NCI-H82 (cell line): ENCODE measurements around the gene GNA15.
"Not testable (repeated sequence)": the region's sequence is repeated elsewhere in the genome, so short reads cannot be mapped to it uniquely, and the experiment has no call there.

Source experiments
- DNase-seq: peaks from one replicate; lab custom pipeline; 2025; lab: John Stamatoyannopoulos, UW

The GNA15 gene, protein sequence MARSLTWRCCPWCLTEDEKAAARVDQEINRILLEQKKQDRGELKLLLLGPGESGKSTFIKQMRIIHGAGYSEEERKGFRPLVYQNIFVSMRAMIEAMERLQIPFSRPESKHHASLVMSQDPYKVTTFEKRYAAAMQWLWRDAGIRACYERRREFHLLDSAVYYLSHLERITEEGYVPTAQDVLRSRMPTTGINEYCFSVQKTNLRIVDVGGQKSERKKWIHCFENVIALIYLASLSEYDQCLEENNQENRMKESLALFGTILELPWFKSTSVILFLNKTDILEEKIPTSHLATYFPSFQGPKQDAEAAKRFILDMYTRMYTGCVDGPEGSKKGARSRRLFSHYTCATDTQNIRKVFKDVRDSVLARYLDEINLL

GRCh38 chr19:3135961-3136683, at the start of gene GNA15:
Gene GNA15 (plus strand): TSS chr19:3136033. CDS start chr19:3136451, 418 bp downstream.
- no peak for DNase-seq

DNA sequence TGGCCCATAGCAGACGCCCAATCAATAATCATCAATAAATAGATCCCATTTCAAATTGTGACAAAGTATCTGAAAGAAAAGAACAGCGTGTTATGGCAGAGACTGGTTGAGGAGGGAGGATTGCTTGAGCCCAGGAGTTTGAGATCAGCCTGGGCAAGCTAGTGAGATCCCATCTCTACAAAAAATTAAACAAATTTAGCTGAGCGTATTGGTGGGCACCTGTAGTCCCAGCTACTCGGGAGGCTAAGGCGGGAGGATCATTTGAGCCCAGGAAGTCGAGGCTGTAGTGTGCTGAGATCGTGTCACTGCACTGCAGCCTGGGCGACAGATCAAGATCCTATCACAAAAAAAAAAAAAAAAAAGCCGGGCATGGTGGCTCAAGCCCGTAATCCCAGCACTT, 48.1 kb upstream of the GNA15 start:
- no peak for DNase-seq

GRCh38 chr19:3089299-3089855, 46.5 kb upstream of the GNA15 start:
- DNase-seq, result not testable (repeated sequence)

- DNase-seq, result peak; percentile 28
Observed at GRCh38 chr19:3094601-3095440, 41.0 kb upstream of the GNA15 start.

DNA sequence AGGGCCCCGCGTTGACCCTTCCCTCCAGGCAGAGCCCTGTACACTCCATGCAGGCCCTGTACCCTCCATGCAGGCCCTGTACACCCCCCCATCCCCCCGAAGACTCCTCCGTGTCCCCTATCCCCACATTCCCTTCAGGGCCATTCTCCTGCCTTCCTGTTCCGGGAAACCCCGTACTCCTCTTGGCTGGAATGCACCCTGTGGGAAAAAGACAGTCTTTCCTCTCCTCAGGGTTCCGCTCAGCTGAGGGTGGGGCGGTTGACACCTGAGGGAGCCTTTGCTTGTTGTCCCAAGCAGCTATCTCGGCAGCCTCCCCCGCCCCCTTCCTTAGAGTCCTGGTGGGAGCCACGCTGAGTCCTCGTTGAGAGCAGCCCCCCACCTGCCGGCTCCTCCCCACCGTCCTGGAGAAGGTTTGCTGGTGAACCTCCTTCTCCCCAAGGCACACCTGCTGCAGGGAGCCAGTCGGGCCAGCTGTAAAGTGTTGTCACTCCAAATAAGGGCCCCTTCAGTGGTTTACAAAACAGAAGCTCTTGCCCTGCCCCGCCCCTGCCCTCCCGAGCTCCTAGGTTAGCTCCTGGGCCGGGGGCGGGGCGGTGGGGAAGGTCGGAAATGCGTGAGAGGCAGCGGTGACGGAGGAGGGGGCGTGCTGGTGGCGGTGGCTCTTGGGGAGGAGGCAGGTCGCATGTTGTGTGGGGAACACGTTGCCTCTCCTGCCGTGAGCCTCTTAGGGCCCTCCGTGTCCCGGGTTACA, 40.2 kb upstream of the GNA15 start:
- DNase-seq, result peak; percentile 33

GRCh38 chr19:3096267-3096901, 39.4 kb upstream of the GNA15 start:
- no peak for DNase-seq

GRCh38 chr19:3096902-3097326, 38.9 kb upstream of the GNA15 start:
- no peak for DNase-seq

DNA sequence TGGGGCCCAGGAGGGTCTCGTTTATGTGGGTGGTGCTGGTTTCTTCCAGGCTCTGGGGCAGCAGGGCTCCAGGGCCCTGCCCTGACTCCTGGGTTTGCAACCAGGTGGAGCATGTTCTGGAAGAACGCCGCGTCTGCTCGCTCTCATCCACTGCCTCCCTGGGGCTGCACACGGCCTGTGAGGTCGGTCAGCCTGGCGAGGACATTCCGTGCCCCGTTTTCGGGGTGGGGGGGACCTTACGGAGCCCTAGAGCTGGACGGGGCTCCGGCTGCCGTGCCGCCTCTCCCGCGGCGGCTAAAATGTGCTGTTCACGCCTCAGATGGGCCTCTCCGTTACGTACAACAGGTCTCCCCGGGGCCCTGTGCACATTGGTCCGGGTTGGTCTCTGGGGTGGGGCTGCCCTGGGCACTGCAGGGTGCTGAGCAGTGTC, 38.4 kb upstream of the GNA15 start:
- DNase-seq, result no peak

DNA sequence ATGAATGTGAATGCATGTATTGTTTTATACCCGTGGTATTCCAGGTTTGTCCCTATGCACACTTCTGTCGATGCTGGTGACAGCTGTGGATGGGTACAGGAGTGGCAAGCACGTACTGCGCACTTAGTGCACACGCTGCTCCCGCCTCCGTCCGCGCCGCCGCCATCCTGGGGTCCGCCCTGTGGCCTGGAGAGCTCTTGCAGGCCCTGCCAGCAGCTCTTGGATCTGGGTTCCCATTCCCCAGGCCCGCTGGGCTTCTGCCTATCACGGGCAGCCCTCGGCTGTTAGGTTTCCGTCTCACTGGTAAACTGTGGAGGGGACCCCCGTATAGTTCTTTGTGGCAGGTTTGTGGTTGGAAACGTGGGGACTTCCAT, 37.7 kb upstream of the GNA15 start:
- DNase-seq, result no peak

DNA sequence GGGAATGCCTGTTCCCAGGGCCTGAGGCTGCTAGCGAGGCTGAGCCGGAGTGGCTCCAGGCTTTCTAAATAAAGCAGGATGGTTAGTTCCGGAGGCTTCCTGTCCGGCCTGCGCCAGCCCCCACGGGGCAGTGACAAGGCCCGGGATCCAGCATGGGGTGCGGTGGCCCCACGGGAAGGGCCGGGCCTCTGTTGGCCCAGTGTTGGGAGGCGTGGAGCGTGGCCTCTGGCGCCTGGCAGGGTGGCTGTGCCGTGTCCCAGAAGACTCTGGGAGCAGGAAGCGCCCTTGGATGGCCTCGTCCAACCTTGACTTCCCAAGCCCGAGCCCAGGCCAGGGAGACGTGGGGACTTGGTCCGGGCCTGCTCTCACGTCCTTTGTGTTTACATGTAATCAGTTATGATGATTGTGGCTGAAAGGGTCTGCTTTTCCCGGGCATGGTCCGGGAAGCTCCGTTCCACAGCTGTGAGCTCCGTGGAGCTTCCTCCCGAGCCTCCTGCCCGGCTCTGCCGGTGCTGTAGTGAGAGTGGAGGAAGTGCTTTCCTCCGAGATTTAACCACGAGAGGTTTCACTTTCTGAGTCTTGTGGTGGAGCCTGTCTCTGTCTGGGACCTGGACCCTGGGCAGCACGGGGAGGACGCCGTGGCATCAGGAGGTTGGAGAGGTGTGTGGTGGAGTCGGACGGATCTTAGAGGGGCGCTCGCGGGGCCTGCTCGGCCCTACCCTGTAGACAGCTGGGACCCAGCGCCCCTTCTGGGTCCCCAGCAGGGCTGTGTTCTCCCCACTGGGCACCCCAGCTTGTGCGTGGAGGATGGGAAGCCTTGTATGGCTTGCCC, 37.1 kb upstream of the GNA15 start:
- DNase-seq, result no peak

GRCh38 chr19:3099347-3100145, 36.3 kb upstream of the GNA15 start:
- DNase-seq, result no peak

GRCh38 chr19:3100331-3100730, 35.5 kb upstream of the GNA15 start:
- no peak for DNase-seq

DNA sequence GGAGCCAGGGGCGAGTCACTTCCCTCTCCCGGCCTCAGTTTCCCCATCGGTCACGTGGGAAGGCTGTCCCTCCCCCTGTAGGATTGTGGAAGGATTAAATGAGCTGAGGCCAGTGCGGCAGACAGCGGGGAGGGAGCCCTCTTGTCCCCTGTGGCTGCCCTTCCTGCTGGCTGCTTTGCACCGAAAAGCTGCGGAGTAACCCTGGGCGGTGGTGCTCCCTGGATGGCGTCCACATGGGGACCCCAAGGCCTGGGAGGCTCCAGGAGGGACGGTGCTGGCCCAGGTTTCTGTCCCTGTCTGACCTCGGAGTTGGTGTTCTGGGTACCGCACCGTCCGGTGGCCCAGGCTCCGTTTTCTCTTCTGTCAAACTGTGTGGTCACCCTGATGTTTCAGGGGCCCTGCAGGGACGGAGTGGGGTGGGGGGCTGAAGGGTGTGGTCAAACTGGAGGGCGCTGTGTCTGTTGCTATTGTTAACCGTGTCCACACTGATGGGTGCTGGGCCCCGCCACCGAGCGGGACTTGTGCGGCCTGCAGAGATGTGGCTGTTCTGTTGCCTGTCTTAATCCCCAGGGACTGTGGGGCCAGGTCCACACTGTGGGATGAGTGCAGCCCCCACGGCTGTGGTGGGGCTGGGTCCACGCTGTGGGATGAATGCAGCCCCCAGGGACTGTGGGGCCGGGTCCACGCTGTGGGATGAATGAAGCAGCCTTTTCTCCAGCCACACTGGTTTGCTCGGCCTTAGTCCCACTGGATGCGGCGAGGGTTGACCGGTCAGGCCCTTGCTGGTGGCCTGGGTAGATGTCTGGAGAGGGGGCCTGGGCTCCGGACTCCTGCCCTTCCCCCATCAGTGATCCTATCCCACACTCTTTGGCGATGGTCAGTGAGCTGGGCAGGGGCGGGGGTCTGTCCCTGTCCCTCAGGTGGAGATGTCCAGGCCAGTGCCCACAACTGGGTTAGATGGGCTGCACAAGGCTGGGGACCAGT, 34.8 kb upstream of the GNA15 start:
- DNase-seq, result no peak

- DNase-seq, result no peak
Observed at GRCh38 chr19:3102239-3103140, 33.3 kb upstream of the GNA15 start.

GRCh38 chr19:3104708-3104983, 31.2 kb upstream of the GNA15 start:
- no peak for DNase-seq

DNA sequence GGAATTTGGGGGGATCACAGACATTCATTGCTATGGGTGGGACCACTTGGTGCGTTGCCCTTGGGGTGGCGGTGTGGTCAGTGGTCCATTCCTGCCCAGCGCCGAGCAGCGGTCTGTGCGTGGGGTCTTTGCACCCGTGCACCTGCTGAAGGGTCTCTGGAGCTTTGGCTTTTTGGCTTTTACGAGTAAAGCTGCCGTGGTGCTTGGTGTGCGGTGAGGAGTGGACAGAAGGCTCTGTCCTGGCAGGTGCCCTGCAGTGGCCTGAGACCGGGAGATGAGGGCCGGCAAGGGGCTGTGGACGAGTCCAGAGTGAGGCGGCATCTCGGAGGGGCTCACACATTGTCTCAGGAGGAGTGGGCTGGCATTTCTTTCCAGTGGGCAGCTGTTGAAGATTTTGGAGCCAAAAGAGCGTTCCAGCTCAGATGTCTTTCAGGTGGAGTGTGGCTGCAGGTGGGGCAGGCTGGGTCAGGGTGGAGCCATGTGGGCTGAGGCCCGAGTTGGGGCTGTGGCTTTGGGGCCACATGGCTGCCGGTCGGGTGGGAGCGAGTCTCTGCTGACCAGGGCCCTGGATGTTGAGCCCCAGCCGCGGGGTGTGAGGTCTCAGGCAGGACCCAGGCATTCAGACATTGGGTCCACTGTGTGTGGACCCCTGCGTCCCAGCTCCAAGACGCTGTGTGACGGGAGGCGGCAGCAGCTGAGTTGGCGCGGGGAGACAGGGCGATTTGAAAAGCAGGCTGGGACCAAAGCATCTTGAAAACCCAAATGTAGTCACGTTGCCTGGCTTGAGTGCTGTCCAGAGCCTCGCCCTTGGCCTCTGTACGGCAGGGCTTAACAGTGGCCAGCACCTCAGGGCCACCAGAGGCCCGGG, 30.0 kb upstream of the GNA15 start:
- no peak for DNase-seq
